Measurements from ENCODE around the gene ADCY4.

DNA sequence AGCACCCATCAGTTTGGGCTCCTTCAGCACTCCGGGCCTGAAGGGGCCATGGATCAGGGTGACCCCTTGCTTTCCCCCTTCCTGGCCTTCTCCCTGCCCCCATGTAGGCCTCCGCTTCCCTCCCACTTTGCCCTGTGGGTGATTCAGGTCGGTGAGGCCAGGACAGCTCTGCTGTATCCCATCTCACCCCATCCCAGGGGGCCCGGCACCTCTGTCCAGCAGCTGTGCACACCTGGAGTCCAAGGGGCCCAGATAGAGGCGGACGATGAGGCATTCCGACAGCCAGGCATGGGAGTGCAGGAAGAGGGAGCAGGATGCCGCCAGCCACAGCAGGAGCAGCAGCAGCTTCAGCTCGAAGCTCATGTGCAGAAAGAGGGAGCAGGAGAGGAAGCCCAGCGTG is 12.2 kb downstream of the ADCY4 start:
- TF ChIP-seq, protein P1, sequence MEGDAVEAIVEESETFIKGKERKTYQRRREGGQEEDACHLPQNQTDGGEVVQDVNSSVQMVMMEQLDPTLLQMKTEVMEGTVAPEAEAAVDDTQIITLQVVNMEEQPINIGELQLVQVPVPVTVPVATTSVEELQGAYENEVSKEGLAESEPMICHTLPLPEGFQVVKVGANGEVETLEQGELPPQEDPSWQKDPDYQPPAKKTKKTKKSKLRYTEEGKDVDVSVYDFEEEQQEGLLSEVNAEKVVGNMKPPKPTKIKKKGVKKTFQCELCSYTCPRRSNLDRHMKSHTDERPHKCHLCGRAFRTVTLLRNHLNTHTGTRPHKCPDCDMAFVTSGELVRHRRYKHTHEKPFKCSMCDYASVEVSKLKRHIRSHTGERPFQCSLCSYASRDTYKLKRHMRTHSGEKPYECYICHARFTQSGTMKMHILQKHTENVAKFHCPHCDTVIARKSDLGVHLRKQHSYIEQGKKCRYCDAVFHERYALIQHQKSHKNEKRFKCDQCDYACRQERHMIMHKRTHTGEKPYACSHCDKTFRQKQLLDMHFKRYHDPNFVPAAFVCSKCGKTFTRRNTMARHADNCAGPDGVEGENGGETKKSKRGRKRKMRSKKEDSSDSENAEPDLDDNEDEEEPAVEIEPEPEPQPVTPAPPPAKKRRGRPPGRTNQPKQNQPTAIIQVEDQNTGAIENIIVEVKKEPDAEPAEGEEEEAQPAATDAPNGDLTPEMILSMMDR (conservative IDR thresholded peaks at IDR 0.05; ENCODE audit: low read depth, low read length): no peak
- TF ChIP-seq EZH2 (IDR thresholded peaks at IDR 0.05; ENCODE audit: low read length, unreplicated experiment) (no peak), EZH2phosphoT487 (IDR thresholded peaks at IDR 0.05; ENCODE audit: borderline replicate concordance, low read length) (no peak)
